HEK293 (cell line): ENCODE results near the gene ADGRB3.

Experiments
- ZNF140 ChIP-seq: fragments of 450-650 bp; formaldehyde crosslinking; IDR thresholded peaks from 2 replicates; pipeline ENCODE4 v1.5.1; 2016; ENCODE audit warnings: missing biosample characterization, missing genetic modification characterization
- TF ChIP-seq, protein P1 (sequence below): fragments of 450-650 bp; formaldehyde crosslinking; IDR thresholded peaks from 2 replicates; pipeline ENCODE4 v1.5.1; 2016; ENCODE audit warnings: missing biosample characterization, missing genetic modification characterization

DNA sequence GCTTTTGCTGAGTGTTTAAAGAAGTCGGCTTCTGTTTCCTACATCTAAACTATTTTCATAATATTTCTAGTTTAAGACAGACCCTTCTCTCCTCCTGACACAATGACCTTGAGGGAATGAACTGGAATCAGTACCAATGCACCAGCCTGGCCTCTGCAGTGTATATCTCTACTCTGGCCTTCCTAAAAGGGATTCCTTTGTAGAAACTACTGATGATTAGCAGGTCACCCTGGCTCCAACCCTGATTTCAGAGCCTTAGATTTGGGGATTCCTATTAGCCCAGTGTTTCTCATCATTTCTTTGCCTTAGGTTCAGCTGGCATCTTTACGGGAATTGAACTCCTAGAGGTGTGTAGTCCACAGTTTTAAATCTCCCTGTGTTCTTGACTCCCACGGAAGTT, 75.4 kb downstream of the ADGRB3 start:
- TF ChIP-seq, protein P1, sequence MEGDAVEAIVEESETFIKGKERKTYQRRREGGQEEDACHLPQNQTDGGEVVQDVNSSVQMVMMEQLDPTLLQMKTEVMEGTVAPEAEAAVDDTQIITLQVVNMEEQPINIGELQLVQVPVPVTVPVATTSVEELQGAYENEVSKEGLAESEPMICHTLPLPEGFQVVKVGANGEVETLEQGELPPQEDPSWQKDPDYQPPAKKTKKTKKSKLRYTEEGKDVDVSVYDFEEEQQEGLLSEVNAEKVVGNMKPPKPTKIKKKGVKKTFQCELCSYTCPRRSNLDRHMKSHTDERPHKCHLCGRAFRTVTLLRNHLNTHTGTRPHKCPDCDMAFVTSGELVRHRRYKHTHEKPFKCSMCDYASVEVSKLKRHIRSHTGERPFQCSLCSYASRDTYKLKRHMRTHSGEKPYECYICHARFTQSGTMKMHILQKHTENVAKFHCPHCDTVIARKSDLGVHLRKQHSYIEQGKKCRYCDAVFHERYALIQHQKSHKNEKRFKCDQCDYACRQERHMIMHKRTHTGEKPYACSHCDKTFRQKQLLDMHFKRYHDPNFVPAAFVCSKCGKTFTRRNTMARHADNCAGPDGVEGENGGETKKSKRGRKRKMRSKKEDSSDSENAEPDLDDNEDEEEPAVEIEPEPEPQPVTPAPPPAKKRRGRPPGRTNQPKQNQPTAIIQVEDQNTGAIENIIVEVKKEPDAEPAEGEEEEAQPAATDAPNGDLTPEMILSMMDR: no peak
- TF ChIP-seq ZNF140: no peak
